Prostate gland (tissue), 2 donors: ENCODE data around the gene ANKRD35. TPM values are rescaled to one million over a fixed set of nuclear protein-coding genes. Genes with fewer than 3 reads are reported as not detected.

ENCODE experiments used
- DNase-seq: peaks from one replicate; pipeline ENCODE4 v3.0.0-alpha.2; 2019; ENCODE audit warnings: low spot score
- H3K27ac ChIP-seq, 2 donors: fragments of 200-600 bp; sonication (generic); 2 replicates each; pipeline ENCODE4 v1.5.1; 2017 to 2019
- H3K27me3 ChIP-seq: fragments of 200-600 bp; sonication (generic); replicated peaks from 2 replicates; pipeline ENCODE4 v1.5.1; 2019; ENCODE audit not compliant: insufficient read depth
- H3K36me3 ChIP-seq, 2 donors: fragments of 200-600 bp; sonication (generic); 1 replicate in 1 of 2; 2 replicates in 1 of 2; pipeline versions ENCODE4 v1.5.1 to v1.8.1; 2017 to 2019
- H3K4me1 ChIP-seq: fragments of 200-600 bp; sonication (generic); replicated peaks from 2 replicates; pipeline ENCODE4 v1.5.1; 2019
- H3K4me3 ChIP-seq, 2 donors: fragments of 200-600 bp; sonication (generic); 2 replicates each; pipeline ENCODE4 v1.5.1; 2017 to 2019
- H3K9me3 ChIP-seq: fragments of 200-600 bp; sonication (generic); 2 replicates; pipeline ENCODE4 v1.5.1; 2017
- POLR2A ChIP-seq: fragments of 450-650 bp; IDR thresholded peaks from one replicate; pipeline ENCODE4 v1.6.1; 2016; ENCODE audit warnings: antibody characterized with exemption, mild to moderate bottlenecking
- POLR2AphosphoS5 ChIP-seq: sonication (generic); formaldehyde crosslinking; IDR thresholded peaks from one replicate; pipeline ENCODE4 v1.6.1; 2017; ENCODE audit warnings: antibody characterized with exemption
- WGBS: methylation state at CpG from one replicate; pipeline ENCODE4 v1.1.5; 2018; 5-methylcytosine and 5-hydroxymethylcytosine counted together
- intact Hi-C: fragments of 100-400 bp; cut with DNase I; formaldehyde crosslinking; loops from one replicate; pipeline ENCODE4 v1.14.2; 2022
- total RNA-seq, 2 donors: library from RNA; depleted of rRNA; stranded (reverse); fragments of >200 nt; gene quantifications; one replicate each; pipeline ENCODE4 v1.1.0, GENCODE V29; 2016
- TF ChIP-seq, protein P1 (sequence below), 4 experiments: fragments of 200-600 bp in 2 of 4; fragments of 450-650 bp in 2 of 4; sonication (generic) in 2 of 4; IDR thresholded peaks; 1 replicate in 3 of 4; 2 replicates in 1 of 4; pipeline ENCODE4 v1.5.1; 2016 to 2019; ENCODE audit warnings: antibody characterized with exemption in 4 of 4, mild to moderate bottlenecking in 2 of 4, moderate library complexity in 2 of 4

ANKRD35 gene
- total RNA-seq, 2 donors from 2014 or later, result 6.6 to 7.5 TPM

GRCh38 chr1:145916745-145917144 lies 31.1 kb upstream of the ANKRD35 start:
- Histone ChIP-seq H3K27me3 (no peaks in the 10 kb centered on the region), H3K4me1 (peaks cover 3% of the 10 kb centered on the region), H3K9me3 (no peaks in the 10 kb centered on the region), H3K27ac (no peak overlapping the region), H3K4me3 (no peak overlapping the region), H3K36me3 (no peaks in the 10 kb centered on the region)
- TF ChIP-seq POLR2AphosphoS5 (no peak), POLR2A (no peak)
- TF ChIP-seq, protein P1, sequence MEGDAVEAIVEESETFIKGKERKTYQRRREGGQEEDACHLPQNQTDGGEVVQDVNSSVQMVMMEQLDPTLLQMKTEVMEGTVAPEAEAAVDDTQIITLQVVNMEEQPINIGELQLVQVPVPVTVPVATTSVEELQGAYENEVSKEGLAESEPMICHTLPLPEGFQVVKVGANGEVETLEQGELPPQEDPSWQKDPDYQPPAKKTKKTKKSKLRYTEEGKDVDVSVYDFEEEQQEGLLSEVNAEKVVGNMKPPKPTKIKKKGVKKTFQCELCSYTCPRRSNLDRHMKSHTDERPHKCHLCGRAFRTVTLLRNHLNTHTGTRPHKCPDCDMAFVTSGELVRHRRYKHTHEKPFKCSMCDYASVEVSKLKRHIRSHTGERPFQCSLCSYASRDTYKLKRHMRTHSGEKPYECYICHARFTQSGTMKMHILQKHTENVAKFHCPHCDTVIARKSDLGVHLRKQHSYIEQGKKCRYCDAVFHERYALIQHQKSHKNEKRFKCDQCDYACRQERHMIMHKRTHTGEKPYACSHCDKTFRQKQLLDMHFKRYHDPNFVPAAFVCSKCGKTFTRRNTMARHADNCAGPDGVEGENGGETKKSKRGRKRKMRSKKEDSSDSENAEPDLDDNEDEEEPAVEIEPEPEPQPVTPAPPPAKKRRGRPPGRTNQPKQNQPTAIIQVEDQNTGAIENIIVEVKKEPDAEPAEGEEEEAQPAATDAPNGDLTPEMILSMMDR (IDR thresholded peaks at IDR 0.05), result no peak
- DNase-seq, result no peak
- intact Hi-C loops, result loop anchor here (5.0 kb wide), 1 partner anchor 46 kb away; the partner anchor contains the start of genes ANKRD34A and POLR3GL
- WGBS, result 83% methylated on average over 5 of the region's 5 CpGs

- H3K36me3 ChIP-seq, result no peaks in the 10 kb centered on the region
- 79% methylated on average over 11 of the region's 11 CpGs for WGBS
- H3K4me3 ChIP-seq, result no peak overlapping the region
- no peaks in the 10 kb centered on the region for H3K27me3 ChIP-seq
- H3K9me3 ChIP-seq, result no peaks in the 10 kb centered on the region
- no peak for DNase-seq
- no peak overlapping the region for H3K27ac ChIP-seq
- no peaks in the 10 kb centered on the region for H3K4me1 ChIP-seq
- no peak for TF ChIP-seq POLR2A
- no peak for TF ChIP-seq POLR2AphosphoS5
- TF ChIP-seq, protein P1 (IDR thresholded peaks at IDR 0.05), result no peak
- intact Hi-C loops, result loop anchor here (5.0 kb wide), 1 partner anchor 110 kb away; the partner anchor contains the start of gene HJV
These were observed 26.5 kb upstream of the ANKRD35 start for GRCh38 chr1:145912128-145912641.

GRCh38 chr1:145908653-145909052 lies 23.0 kb upstream of the ANKRD35 start:
- WGBS, result 65% methylated on average over 1 of the region's 1 CpG
- DNase-seq, result no peak
- Histone ChIP-seq H3K9me3 (no peaks in the 10 kb centered on the region), H3K36me3 (no peaks in the 10 kb centered on the region), H3K27ac (no peak overlapping the region), H3K4me3 (no peak overlapping the region), H3K4me1 (no peaks in the 10 kb centered on the region), H3K27me3 (no peaks in the 10 kb centered on the region)
- intact Hi-C loops, result no loop called here
- no peak for TF ChIP-seq POLR2AphosphoS5

DNA sequence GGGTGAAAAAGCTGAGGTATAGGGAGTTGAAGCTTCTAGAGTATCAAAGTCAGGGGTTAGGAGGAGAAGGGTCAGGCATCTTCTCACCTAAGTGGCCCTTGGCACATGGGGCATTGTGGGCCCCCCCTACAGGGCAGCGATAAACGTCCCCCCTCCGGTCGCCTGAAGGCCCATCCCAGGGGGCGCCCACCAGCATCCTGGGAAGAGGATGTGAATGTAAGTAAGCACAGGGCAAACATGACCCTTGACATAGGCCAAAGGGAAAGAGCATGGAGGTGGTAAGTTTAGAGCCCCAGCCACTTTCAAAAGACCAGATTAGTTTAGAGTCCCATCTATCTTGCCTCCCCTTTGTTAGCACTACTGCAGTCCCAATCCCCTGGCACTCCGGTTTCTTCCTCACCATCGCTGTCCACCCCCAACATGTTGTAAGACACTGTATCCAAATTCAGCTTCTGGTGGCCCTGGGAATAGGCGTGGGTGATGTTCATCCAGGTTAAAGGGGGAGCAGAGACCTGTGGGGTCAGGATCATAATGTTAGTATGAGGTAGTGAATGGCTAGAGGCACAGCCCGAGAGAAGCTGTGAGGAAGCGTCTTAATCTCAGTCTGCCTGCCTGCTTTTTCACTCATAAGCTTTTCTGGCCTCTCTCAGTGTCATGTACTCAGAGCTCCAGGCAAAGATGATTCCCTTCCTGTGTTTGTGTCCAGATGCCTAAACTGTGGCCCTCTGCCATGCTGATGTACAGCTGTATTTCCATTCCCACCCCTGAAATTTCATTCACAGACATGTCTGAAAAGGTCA lies 21.5 kb upstream of the ANKRD35 start:
- TF ChIP-seq, protein P1 (IDR thresholded peaks at IDR 0.05), result no peak
- TF ChIP-seq POLR2A, result no peak
- no peak for TF ChIP-seq POLR2AphosphoS5
- DNase-seq, result no peak
- no peaks in the 10 kb centered on the region for H3K36me3 ChIP-seq
- H3K27ac ChIP-seq, result no peak overlapping the region
- 74% methylated on average over 10 of the region's 10 CpGs for WGBS
- H3K9me3 ChIP-seq, result no peaks in the 10 kb centered on the region
- no peak overlapping the region for H3K4me3 ChIP-seq
- H3K4me1 ChIP-seq, result no peaks in the 10 kb centered on the region
- H3K27me3 ChIP-seq, result no peaks in the 10 kb centered on the region
- intact Hi-C loops, result no loop called here

- no peaks in the 10 kb centered on the region for H3K27me3 ChIP-seq
- no peak overlapping the region for H3K27ac ChIP-seq
- 81% methylated on average over 12 of the region's 12 CpGs for WGBS
- H3K4me3 ChIP-seq, result no peak overlapping the region
- H3K4me1 ChIP-seq, result no peaks in the 10 kb centered on the region
- H3K36me3 ChIP-seq, result no peaks in the 10 kb centered on the region
- DNase-seq, result no peak
- H3K9me3 ChIP-seq, result no peaks in the 10 kb centered on the region
- intact Hi-C loops, result no loop called here
- TF ChIP-seq, protein P1 (IDR thresholded peaks at IDR 0.05), result no peak
- TF ChIP-seq POLR2AphosphoS5, result no peak
- TF ChIP-seq POLR2A, result no peak
These were observed 15.8 kb upstream of the ANKRD35 start for GRCh38 chr1:145901312-145902021.
